ENCODE data around the gene PUM2. TPM values are rescaled to one million over a fixed set of nuclear protein-coding genes. Genes with fewer than 3 reads are reported as not detected.
"Not testable (repeated sequence)": the region's sequence is repeated elsewhere in the genome, so short reads cannot be mapped to it uniquely, and the experiment has no call there.

PUM2 gene
- total RNA-seq, 1 experiment from 2014 or later = 43.6 TPM

GRCh38 chr2:20370191-20370590 lies 19.5 kb upstream of the PUM2 start:
- DNase-seq (ENCODE audit: extremely low read depth, low read depth) = no peak

GRCh38 chr2:20369366-20369765 lies 18.7 kb upstream of the PUM2 start:
- DNase-seq (ENCODE audit: extremely low read depth, low read depth) = no peak

GRCh38 chr2:20368706-20369105 lies 18.1 kb upstream of the PUM2 start:
- DNase-seq (ENCODE audit: extremely low read depth, low read depth) = no peak

GRCh38 chr2:20367929-20368328 lies 17.3 kb upstream of the PUM2 start:
- not testable (repeated sequence) for DNase-seq (ENCODE audit: extremely low read depth, low read depth)

- DNase-seq (ENCODE audit: extremely low read depth, low read depth) = no peak
These were observed 16.1 kb upstream of the PUM2 start for GRCh38 chr2:20366672-20367116.

GRCh38 chr2:20365249-20365817 lies 14.7 kb upstream of the PUM2 start:
- DNase-seq (ENCODE audit: extremely low read depth, low read depth) = no peak

- DNase-seq (ENCODE audit: extremely low read depth, low read depth) = no peak
These were observed 12.9 kb upstream of the PUM2 start for GRCh38 chr2:20363578-20363977.

GRCh38 chr2:20362701-20363435 lies 12.2 kb upstream of the PUM2 start:
- no peak for DNase-seq (ENCODE audit: extremely low read depth, low read depth)

GRCh38 chr2:20361893-20362292 lies 11.2 kb upstream of the PUM2 start:
- no peak for DNase-seq (ENCODE audit: extremely low read depth, low read depth)

GRCh38 chr2:20359096-20359495 lies 8.5 kb upstream of the PUM2 start:
- no peak for DNase-seq (ENCODE audit: extremely low read depth, low read depth)

- no peak for DNase-seq (ENCODE audit: extremely low read depth, low read depth)
These were observed 7.2 kb upstream of the PUM2 start for GRCh38 chr2:20357638-20358389.

- DNase-seq (ENCODE audit: extremely low read depth, low read depth) = no peak
These were observed 5.4 kb upstream of the PUM2 start for GRCh38 chr2:20356042-20356441.

- DNase-seq (ENCODE audit: extremely low read depth, low read depth) = no peak
These were observed 4.5 kb upstream of the PUM2 start for GRCh38 chr2:20355131-20355530.

- no peak for DNase-seq (ENCODE audit: extremely low read depth, low read depth)
These were observed 2.8 kb upstream of the PUM2 start for GRCh38 chr2:20353241-20353992.

- no peak for DNase-seq (ENCODE audit: extremely low read depth, low read depth)
These were observed 2.1 kb upstream of the PUM2 start for GRCh38 chr2:20352581-20353216.

- no peak for DNase-seq (ENCODE audit: extremely low read depth, low read depth)
These were observed 1.6 kb upstream of the PUM2 start for GRCh38 chr2:20352230-20352578.

- DNase-seq (ENCODE audit: extremely low read depth, low read depth) = no peak
These were observed 1.0 kb upstream of the PUM2 start for GRCh38 chr2:20351555-20352229.

- no peak for DNase-seq (ENCODE audit: extremely low read depth, low read depth)
These were observed 467 bp downstream of the PUM2 start for GRCh38 chr2:20350041-20350712.

- DNase-seq (ENCODE audit: extremely low read depth, low read depth) = no peak
These were observed 1.1 kb downstream of the PUM2 start for GRCh38 chr2:20349513-20349921.

GRCh38 chr2:20348542-20348941 lies 2.1 kb downstream of the PUM2 start:
- no peak for DNase-seq (ENCODE audit: extremely low read depth, low read depth)

Data from NCI-H460 (cell line).